OCI-LY7 (cell line): ENCODE measurements around the gene ACTBL2. TPM values are rescaled to one million over a fixed set of nuclear protein-coding genes. Genes with fewer than 3 reads are reported as not detected.

ENCODE experiments used
- BruUV-seq: library from RNA; stranded (reverse); fragments of 400-500 nt; replicated peaks from 2 replicates; lab custom pipeline; 2021; lab: Mats Ljungman, UMichigan
- CTCF ChIA-PET: fragments of 300-600 bp; sonication (Branson Sonifier 250); formaldehyde crosslinking; loops from one replicate; lab custom pipeline; 2022; ENCODE audit warnings: antibody characterized with exemption; ENCODE audit not compliant: unreplicated experiment; lab: Charles Lee
- POLR2A ChIA-PET: fragments of 300-600 bp; sonication (Branson Sonifier 250); formaldehyde crosslinking; loops from one replicate; lab custom pipeline; 2022; ENCODE audit warnings: antibody characterized with exemption; lab: Charles Lee
- DNase-seq: peaks from one replicate; pipeline ENCODE4 v3.0.0-alpha.2; 2015; ENCODE audit warnings: low spot score
- H2AFZ ChIP-seq: fragments of 200-600 bp; sonication (generic), shearing (Covaris generic); 2 replicates; pipeline ENCODE4 v1.6.1; 2014; ENCODE audit warnings: mild to moderate bottlenecking, antibody characterized with exemption, low read length, moderate library complexity
- H3K27ac ChIP-seq: fragments of 200-600 bp; sonication (generic); 2 replicates; pipeline ENCODE4 v1.5.1; 2014; ENCODE audit warnings: mixed run types, low read depth, mild to moderate bottlenecking, moderate library complexity, low read length, inconsistent platforms; ENCODE audit not compliant: poor library complexity, severe bottlenecking
- H3K36me3 ChIP-seq: fragments of 200-600 bp; sonication (generic); 2 replicates; pipeline ENCODE4 v1.6.1; 2014; ENCODE audit warnings: mild to moderate bottlenecking, antibody characterized with exemption, low read length, moderate library complexity, mixed read lengths; ENCODE audit not compliant: insufficient read depth
- H3K4me1 ChIP-seq: fragments of 200-600 bp; sonication (generic); 2 replicates; pipeline ENCODE4 v1.5.1; 2014; ENCODE audit warnings: mild to moderate bottlenecking, low read length; ENCODE audit not compliant: insufficient read depth, poor library complexity, severe bottlenecking
- H3K4me2 ChIP-seq: fragments of 200-600 bp; sonication (generic); 2 replicates; pipeline ENCODE4 v1.6.1; 2014; ENCODE audit warnings: mild to moderate bottlenecking, low read length
- H3K4me3 ChIP-seq: fragments of 200-600 bp; sonication (generic); 2 replicates; pipeline ENCODE4 v1.5.1; 2014; ENCODE audit warnings: mild to moderate bottlenecking, low read depth, low read length; ENCODE audit not compliant: poor library complexity, severe bottlenecking
- H3K79me2 ChIP-seq: fragments of 200-600 bp; sonication (generic); 2 replicates; pipeline ENCODE4 v1.6.1; 2016; ENCODE audit warnings: low read depth, mild to moderate bottlenecking, low read length, moderate library complexity, mixed read lengths; ENCODE audit not compliant: insufficient read depth
- H3K9me2 ChIP-seq: fragments of 200-600 bp; sonication (generic); 2 replicates; pipeline ENCODE4 v1.6.1; 2016; ENCODE audit warnings: mild to moderate bottlenecking, low read length, mixed read lengths; ENCODE audit not compliant: insufficient read depth
- H3K9me3 ChIP-seq: fragments of 200-600 bp; sonication (generic); 2 replicates; pipeline ENCODE4 v1.6.1; 2014; ENCODE audit warnings: mild to moderate bottlenecking, mixed run types, low read length, mixed read lengths
- H4K20me1 ChIP-seq: fragments of 200-600 bp; sonication (generic); 2 replicates; pipeline ENCODE4 v1.6.1; 2014; ENCODE audit warnings: mild to moderate bottlenecking, antibody characterized with exemption, low read length, moderate library complexity, mixed read lengths; ENCODE audit not compliant: insufficient read depth
- CTCF ChIP-seq: fragments of 200-600 bp; sonication (generic); conservative IDR thresholded peaks from 2 replicates; pipeline ENCODE4 v1.5.1; 2014; ENCODE audit warnings: mild to moderate bottlenecking, antibody characterized with exemption, low read length, moderate library complexity, mixed read lengths
- EZH2phosphoT487 ChIP-seq: fragments of 200-600 bp; sonication (generic); IDR thresholded peaks from 2 replicates; pipeline ENCODE4 v1.6.1; 2018; ENCODE audit warnings: low read depth, borderline replicate concordance, mild to moderate bottlenecking, mixed run types, antibody characterized with exemption, low read length, moderate library complexity, mixed read lengths
- intact Hi-C: fragments of 100-400 bp; cut with micrococcal nuclease; formaldehyde crosslinking; loops from one replicate; pipeline ENCODE4 v1.10.0; 2022; ENCODE audit not compliant: unreplicated experiment
- total RNA-seq, 2 experiments: library from RNA; depleted of rRNA in 1 of 2; stranded (reverse); fragments of >200 nt in 1 of 2; shearing (Covaris generic) in 1 of 2; gene quantifications; 2 replicates each; pipeline ENCODE4 v1.2.3, GENCODE V29; 2014 to 2022

The ACTBL2 gene
- total RNA-seq, 2 experiments from 2014 or later = not detected

DNA sequence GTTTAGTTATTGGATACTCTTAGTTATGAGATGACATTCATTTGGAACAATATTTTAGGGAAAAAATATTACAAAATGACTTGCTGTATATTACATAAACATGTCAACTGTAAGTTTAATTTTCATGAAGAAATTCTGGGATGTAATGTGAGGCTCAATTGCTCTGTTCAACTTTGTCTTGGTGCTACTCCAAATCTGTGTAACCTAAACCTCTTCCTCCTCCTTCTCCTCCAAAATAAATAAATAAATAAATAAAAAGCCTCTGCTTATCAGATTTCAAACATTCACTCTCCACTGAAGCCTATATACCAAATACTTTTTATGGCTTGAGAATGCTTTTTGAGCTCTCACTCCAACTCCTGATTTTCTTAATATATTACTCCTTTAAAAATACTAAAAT, 27.7 kb downstream of the ACTBL2 start:
- CTCF ChIA-PET = no interaction called here
- POLR2A ChIA-PET = interaction anchor here (0.5 kb wide), 1 partner anchor 8 kb away, joined by 3 read pairs; no protein-coding TSS in a partner anchor
- no peaks in the 10 kb centered on the region for H3K4me1 ChIP-seq
- H3K27ac ChIP-seq = no peak overlapping the region
- no peaks in the 10 kb centered on the region for H3K9me3 ChIP-seq
- H3K9me2 ChIP-seq = no peaks in the 10 kb centered on the region
- H2AFZ ChIP-seq = no peak overlapping the region
- no peaks in the 10 kb centered on the region for H3K79me2 ChIP-seq
- BruUV-seq = no TSS peak
- H4K20me1 ChIP-seq = no peaks in the 10 kb centered on the region
- intact Hi-C loops = no loop called here
- H3K4me3 ChIP-seq = no peak overlapping the region
- H3K4me2 ChIP-seq = no peak overlapping the region
- TF ChIP-seq EZH2phosphoT487 (no peak), CTCF (no peak)
- no peaks in the 10 kb centered on the region for H3K36me3 ChIP-seq
- no peak for DNase-seq

GRCh38 chr5:57453728-57454127, 28.9 kb downstream of the ACTBL2 start:
- no peak overlapping the region for H3K4me3 ChIP-seq
- H4K20me1 ChIP-seq = no peaks in the 10 kb centered on the region
- no peaks in the 10 kb centered on the region for H3K9me2 ChIP-seq
- CTCF ChIA-PET = no interaction called here
- POLR2A ChIA-PET = no interaction called here
- no TSS peak for BruUV-seq
- no peaks in the 10 kb centered on the region for H3K79me2 ChIP-seq
- no peak for TF ChIP-seq CTCF
- TF ChIP-seq EZH2phosphoT487 = no peak
- no peaks in the 10 kb centered on the region for H3K36me3 ChIP-seq
- no peak for DNase-seq
- intact Hi-C loops = no loop called here
- no peak overlapping the region for H3K4me2 ChIP-seq
- no peaks in the 10 kb centered on the region for H3K9me3 ChIP-seq
- H3K27ac ChIP-seq = no peak overlapping the region
- H2AFZ ChIP-seq = no peak overlapping the region
- H3K4me1 ChIP-seq = no peaks in the 10 kb centered on the region

DNA sequence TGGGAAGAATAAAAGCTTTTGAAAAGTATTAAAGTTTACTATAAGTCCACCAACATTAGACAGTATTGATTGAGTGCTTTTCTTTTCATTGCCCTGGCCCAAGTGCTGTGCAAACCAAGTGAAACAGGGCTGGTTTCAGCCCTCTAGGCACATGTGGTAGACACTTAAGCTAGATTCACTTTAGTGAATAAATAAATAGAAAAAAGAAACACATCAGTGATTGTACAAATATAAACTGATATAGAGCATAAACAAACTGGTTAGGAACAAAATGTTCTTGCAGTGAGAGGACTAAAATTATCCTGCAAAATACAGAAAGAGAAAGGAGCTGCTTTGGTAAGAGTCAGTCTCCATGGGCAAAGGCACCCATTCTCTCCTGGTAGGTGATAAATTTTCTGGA, 29.7 kb downstream of the ACTBL2 start:
- Histone ChIP-seq H3K79me2 (no peaks in the 10 kb centered on the region), H3K27ac (no peak overlapping the region), H3K4me3 (no peak overlapping the region), H3K36me3 (no peaks in the 10 kb centered on the region), H2AFZ (no peak overlapping the region), H4K20me1 (no peaks in the 10 kb centered on the region), H3K4me2 (no peak overlapping the region), H3K4me1 (no peaks in the 10 kb centered on the region), H3K9me2 (no peaks in the 10 kb centered on the region), H3K9me3 (no peaks in the 10 kb centered on the region)
- intact Hi-C loops = no loop called here
- POLR2A ChIA-PET = interaction anchor here (0.7 kb wide), 1 partner anchor 114 kb away, joined by 3 read pairs; no protein-coding TSS in a partner anchor
- BruUV-seq = no TSS peak
- no peak for DNase-seq
- no peak for TF ChIP-seq EZH2phosphoT487
- no peak for TF ChIP-seq CTCF
- CTCF ChIA-PET = no interaction called here
